K562 (cell line): ENCODE results near the gene HAUS2. TPM values are rescaled to one million over a fixed set of nuclear protein-coding genes. Genes with fewer than 3 reads are reported as not detected.
A peak's percentile ranks its signal among the peaks of the same experiment; 100 is the strongest.

Source experiments
- ELF1 ChIP-seq: fragments of 200-800 bp; sonication (Bioruptor generic); IDR thresholded peaks from 2 replicates; pipeline ENCODE4 v1.6.1; 2016; ENCODE audit warnings: missing genetic modification characterization, missing compliant biosample characterization
- FIP1L1 ChIP-seq: fragments of 200-400 bp; formaldehyde crosslinking; IDR thresholded peaks from 2 replicates; pipeline ENCODE4 v1.6.1; 2018; ENCODE audit warnings: mild to moderate bottlenecking, low read depth, low read length; ENCODE audit not compliant: poor library complexity, severe bottlenecking
- FOXP1 ChIP-seq: sonication (generic); formaldehyde crosslinking; IDR thresholded peaks from 2 replicates; pipeline ENCODE4 v1.8.0; 2022; ENCODE audit warnings: mild to moderate bottlenecking, missing genetic modification reagents
- NRF1 ChIP-seq, 2 experiments: fragments of 450-650 bp; IDR thresholded peaks in 1 of 2; conservative IDR thresholded peaks in 1 of 2; 2 replicates each; pipeline ENCODE4 v1.6.1; 2014; ENCODE audit warnings: mild to moderate bottlenecking in 2 of 2
- PHF20 ChIP-seq: fragments of 450-650 bp; IDR thresholded peaks from 2 replicates; pipeline ENCODE4 v1.6.1; 2018; ENCODE audit not compliant: partially characterized antibody
- TRIM24 ChIP-seq, 2 experiments: fragments of 450-650 bp; IDR thresholded peaks; 2 replicates each; pipeline ENCODE4 v1.6.1; 2016
- polyA plus RNA-seq, 8 experiments: library from polyadenylated mRNA; depleted of rRNA in 4 of 8; stranded (reverse) in 5 of 8; unstranded in 3 of 8; fragments of >200 nt; fragmentation: Nextera tagmentation in 2 of 8; fragmentation: Illumina TruSeq in 1 of 8; extraction: Ambion mirVana in 2 of 8; extraction: Trizol in 1 of 8; gene quantifications; 2 replicates each; pipeline versions ENCODE4 v1.2.1 to v1.2.3, GENCODE V29; 2011 to 2014; ENCODE audit warnings: inconsistent platforms in 1 of 8, missing spikeins in 1 of 8
- total RNA-seq, 7 experiments: library from RNA; depleted of rRNA in 6 of 7; stranded (reverse); fragments of >200 nt in 6 of 7; fragmentation: Illumina TruSeq in 2 of 7; extraction: Trizol in 2 of 7; gene quantifications; 2 replicates each; pipeline versions ENCODE4 v1.2.1 to v1.2.3, GENCODE V29; 2011 to 2021; ENCODE audit warnings: low replicate concordance in 1 of 7
- TF ChIP-seq, protein P1 (sequence below): sonication (generic); formaldehyde crosslinking; IDR thresholded peaks from 2 replicates; pipeline ENCODE4 v1.8.0; 2022; ENCODE audit warnings: mild to moderate bottlenecking, missing genetic modification reagents
- TF ChIP-seq, protein P2 (sequence below): sonication (generic); formaldehyde crosslinking; IDR thresholded peaks from 2 replicates; pipeline ENCODE4 v1.8.0; 2022; ENCODE audit warnings: mild to moderate bottlenecking, low read depth, missing genetic modification reagents
- TF ChIP-seq, protein P3 (sequence below), 2 experiments: fragments of 250-450 bp in 1 of 2; fragments of 450-650 bp in 1 of 2; sonication (Bioruptor Pico) in 1 of 2; IDR thresholded peaks; 2 replicates each; pipeline versions ENCODE4 v1.6.1 to v1.8.0; 2016 to 2021; ENCODE audit warnings: mild to moderate bottlenecking in 2 of 2, moderate library complexity in 2 of 2, missing compliant biosample characterization in 1 of 2, missing genetic modification characterization in 1 of 2
- TF ChIP-seq, protein P4 (sequence below): fragments of 450-650 bp; IDR thresholded peaks from 2 replicates; pipeline ENCODE4 v1.7.1; 2018; ENCODE audit warnings: mild to moderate bottlenecking, low read depth; ENCODE audit not compliant: partially characterized antibody
- TF ChIP-seq, protein P5 (sequence below), 2 experiments: fragments of 150-350 bp in 1 of 2; IDR thresholded peaks; 2 replicates each; pipeline ENCODE4 v1.6.1; 2012 to 2016; ENCODE audit warnings: low read depth in 2 of 2, low read length in 2 of 2, mild to moderate bottlenecking in 1 of 2, moderate library complexity in 1 of 2

The HAUS2 gene
- total and polyA plus RNA-seq, 9 of the 15 experiments (the other 6 are each of a cell fraction or from before 2014, with no cell fraction given), result 30.6 to 64.9 (median 54.1) TPM

DNA sequence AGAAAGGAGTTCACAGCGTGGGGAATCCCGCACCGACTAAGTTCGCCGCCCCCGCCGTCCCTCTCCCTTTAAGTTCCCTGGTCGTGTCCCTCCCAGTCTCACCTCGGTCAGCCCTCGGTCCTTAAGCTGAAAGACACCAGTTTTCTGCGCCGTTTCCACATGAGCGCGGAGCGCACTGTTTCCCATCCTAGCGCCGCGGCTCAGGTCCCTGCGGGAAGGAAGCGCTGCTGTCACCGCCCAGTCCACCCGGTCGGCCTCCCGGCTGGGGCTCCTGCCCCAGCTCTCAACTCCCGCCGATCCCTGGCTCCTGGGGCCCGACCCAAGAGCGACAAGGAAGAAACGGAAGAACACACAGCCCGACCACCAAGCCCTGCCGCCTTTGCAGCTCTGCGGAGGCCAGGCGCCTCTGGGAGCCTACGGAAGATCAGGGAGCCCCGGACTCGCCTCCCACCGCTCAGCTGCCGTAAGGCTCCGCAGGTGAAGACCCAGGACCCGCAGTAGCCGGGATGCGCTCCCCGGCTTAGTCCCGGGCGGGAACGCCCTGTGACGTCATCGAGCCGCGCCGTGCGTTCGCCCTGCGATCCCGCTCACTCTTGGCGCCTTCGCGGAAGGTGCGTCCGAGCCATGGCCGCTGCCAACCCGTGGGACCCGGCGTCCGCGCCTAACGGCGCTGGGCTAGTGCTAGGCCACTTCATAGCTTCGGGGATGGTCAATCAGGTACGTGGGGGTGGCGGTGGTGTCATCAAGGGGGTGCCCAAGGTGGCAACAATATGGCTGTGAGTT, at the start of gene HAUS2, which contains the start of gene LRRC57 (continued):
- TF ChIP-seq FOXP1 (CRISPR knock-in tag) (0 out of 2 replicates have a peak, but pooled peaks have one; percentile 19), PHF20 (peak; percentile 89), NRF1 (conservative IDR thresholded peaks at IDR 0.05 in 1 of 2, IDR thresholded peaks at IDR 0.05 in 1 of 2) (peak; percentile 51 to 62; a peak in 3 of 4 replicates), FIP1L1 (no peak), TRIM24 (IDR thresholded peaks at IDR 0.05) (0 out of 4 replicates have a peak, but pooled peaks of 1 of the 2 experiments have one; percentile 45), ELF1 (tag) (peak; percentile 53; the same call in 1 of the 2 replicates)
- TF ChIP-seq, protein P1, sequence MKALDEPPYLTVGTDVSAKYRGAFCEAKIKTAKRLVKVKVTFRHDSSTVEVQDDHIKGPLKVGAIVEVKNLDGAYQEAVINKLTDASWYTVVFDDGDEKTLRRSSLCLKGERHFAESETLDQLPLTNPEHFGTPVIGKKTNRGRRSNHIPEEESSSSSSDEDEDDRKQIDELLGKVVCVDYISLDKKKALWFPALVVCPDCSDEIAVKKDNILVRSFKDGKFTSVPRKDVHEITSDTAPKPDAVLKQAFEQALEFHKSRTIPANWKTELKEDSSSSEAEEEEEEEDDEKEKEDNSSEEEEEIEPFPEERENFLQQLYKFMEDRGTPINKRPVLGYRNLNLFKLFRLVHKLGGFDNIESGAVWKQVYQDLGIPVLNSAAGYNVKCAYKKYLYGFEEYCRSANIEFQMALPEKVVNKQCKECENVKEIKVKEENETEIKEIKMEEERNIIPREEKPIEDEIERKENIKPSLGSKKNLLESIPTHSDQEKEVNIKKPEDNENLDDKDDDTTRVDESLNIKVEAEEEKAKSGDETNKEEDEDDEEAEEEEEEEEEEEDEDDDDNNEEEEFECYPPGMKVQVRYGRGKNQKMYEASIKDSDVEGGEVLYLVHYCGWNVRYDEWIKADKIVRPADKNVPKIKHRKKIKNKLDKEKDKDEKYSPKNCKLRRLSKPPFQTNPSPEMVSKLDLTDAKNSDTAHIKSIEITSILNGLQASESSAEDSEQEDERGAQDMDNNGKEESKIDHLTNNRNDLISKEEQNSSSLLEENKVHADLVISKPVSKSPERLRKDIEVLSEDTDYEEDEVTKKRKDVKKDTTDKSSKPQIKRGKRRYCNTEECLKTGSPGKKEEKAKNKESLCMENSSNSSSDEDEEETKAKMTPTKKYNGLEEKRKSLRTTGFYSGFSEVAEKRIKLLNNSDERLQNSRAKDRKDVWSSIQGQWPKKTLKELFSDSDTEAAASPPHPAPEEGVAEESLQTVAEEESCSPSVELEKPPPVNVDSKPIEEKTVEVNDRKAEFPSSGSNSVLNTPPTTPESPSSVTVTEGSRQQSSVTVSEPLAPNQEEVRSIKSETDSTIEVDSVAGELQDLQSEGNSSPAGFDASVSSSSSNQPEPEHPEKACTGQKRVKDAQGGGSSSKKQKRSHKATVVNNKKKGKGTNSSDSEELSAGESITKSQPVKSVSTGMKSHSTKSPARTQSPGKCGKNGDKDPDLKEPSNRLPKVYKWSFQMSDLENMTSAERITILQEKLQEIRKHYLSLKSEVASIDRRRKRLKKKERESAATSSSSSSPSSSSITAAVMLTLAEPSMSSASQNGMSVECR (CRISPR knock-in tag), result peak; percentile 82; the same call in 1 of the 2 replicates
- TF ChIP-seq, protein P2, sequence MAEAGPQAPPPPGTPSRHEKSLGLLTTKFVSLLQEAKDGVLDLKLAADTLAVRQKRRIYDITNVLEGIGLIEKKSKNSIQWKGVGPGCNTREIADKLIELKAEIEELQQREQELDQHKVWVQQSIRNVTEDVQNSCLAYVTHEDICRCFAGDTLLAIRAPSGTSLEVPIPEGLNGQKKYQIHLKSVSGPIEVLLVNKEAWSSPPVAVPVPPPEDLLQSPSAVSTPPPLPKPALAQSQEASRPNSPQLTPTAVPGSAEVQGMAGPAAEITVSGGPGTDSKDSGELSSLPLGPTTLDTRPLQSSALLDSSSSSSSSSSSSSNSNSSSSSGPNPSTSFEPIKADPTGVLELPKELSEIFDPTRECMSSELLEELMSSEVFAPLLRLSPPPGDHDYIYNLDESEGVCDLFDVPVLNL, result peak; percentile 84
- TF ChIP-seq, protein P3, sequence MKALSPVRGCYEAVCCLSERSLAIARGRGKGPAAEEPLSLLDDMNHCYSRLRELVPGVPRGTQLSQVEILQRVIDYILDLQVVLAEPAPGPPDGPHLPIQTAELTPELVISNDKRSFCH (CRISPR knock-in tag; IDR thresholded peaks at IDR 0.05), result no peak
- TF ChIP-seq, protein P3 (tag; IDR thresholded peaks at IDR 0.05), result 0 out of 2 replicates have a peak, but pooled peaks have one; percentile 61
- TF ChIP-seq, protein P4, sequence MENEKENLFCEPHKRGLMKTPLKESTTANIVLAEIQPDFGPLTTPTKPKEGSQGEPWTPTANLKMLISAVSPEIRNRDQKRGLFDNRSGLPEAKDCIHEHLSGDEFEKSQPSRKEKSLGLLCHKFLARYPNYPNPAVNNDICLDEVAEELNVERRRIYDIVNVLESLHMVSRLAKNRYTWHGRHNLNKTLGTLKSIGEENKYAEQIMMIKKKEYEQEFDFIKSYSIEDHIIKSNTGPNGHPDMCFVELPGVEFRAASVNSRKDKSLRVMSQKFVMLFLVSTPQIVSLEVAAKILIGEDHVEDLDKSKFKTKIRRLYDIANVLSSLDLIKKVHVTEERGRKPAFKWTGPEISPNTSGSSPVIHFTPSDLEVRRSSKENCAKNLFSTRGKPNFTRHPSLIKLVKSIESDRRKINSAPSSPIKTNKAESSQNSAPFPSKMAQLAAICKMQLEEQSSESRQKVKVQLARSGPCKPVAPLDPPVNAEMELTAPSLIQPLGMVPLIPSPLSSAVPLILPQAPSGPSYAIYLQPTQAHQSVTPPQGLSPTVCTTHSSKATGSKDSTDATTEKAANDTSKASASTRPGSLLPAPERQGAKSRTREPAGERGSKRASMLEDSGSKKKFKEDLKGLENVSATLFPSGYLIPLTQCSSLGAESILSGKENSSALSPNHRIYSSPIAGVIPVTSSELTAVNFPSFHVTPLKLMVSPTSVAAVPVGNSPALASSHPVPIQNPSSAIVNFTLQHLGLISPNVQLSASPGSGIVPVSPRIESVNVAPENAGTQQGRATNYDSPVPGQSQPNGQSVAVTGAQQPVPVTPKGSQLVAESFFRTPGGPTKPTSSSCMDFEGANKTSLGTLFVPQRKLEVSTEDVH, result peak; percentile 77
- TF ChIP-seq, protein P5, sequence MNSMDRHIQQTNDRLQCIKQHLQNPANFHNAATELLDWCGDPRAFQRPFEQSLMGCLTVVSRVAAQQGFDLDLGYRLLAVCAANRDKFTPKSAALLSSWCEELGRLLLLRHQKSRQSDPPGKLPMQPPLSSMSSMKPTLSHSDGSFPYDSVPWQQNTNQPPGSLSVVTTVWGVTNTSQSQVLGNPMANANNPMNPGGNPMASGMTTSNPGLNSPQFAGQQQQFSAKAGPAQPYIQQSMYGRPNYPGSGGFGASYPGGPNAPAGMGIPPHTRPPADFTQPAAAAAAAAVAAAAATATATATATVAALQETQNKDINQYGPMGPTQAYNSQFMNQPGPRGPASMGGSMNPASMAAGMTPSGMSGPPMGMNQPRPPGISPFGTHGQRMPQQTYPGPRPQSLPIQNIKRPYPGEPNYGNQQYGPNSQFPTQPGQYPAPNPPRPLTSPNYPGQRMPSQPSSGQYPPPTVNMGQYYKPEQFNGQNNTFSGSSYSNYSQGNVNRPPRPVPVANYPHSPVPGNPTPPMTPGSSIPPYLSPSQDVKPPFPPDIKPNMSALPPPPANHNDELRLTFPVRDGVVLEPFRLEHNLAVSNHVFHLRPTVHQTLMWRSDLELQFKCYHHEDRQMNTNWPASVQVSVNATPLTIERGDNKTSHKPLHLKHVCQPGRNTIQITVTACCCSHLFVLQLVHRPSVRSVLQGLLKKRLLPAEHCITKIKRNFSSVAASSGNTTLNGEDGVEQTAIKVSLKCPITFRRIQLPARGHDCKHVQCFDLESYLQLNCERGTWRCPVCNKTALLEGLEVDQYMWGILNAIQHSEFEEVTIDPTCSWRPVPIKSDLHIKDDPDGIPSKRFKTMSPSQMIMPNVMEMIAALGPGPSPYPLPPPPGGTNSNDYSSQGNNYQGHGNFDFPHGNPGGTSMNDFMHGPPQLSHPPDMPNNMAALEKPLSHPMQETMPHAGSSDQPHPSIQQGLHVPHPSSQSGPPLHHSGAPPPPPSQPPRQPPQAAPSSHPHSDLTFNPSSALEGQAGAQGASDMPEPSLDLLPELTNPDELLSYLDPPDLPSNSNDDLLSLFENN (IDR thresholded peaks at IDR 0.05; ENCODE audit: low read depth in 2 of 2, low read length in 2 of 2), result 0 out of 4 replicates have a peak, but pooled peaks of 1 of the 2 experiments have one; percentile 9
